HTR-8/SVneo (cell line): ENCODE results near the gene BTBD3.

Experiments
- DNase-seq: peaks from one replicate; pipeline ENCODE4 v3.0.0; 2011; ENCODE audit warnings: low spot score, mixed read lengths; ENCODE audit not compliant: insufficient read length
- FAIRE-seq: peaks from 2 replicates; lab custom pipeline; 2011; peaks lifted over from hg19 to GRCh38; lab: Jason Lieb, UNC

BTBD3 gene

DNA sequence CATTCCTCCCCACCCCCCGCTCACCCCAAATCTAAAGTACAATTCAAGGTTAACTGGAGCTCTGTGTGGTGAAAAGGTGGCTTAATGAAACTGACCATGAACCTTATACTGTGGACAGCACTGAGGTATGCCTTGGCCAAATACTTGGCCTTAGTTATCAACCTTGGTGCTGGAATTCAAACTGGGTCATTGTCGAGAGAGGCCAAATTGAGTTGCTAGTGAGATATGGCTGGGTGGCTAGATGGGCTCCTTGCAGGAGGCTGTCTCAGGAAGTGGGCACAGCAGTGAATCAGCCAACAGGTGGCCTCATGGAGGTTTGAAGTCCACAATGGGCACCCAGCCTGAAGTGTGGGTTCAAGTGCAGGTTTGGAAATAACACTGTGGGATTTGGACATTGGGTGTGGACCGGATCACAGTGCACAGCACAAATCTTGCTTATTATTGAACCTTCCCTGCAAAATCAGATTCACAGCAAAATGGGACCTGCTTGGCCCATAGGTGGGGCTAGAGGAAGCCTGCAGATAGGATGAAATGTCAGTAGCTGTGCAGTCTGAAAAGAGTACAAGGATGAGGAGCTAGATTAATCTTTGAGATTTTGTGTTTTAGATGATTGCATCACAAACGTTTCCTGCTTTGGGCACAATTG lies 5.6 kb upstream of the BTBD3 start:
- DNase-seq (no peak), FAIRE-seq (peak; percentile 55)

DNA sequence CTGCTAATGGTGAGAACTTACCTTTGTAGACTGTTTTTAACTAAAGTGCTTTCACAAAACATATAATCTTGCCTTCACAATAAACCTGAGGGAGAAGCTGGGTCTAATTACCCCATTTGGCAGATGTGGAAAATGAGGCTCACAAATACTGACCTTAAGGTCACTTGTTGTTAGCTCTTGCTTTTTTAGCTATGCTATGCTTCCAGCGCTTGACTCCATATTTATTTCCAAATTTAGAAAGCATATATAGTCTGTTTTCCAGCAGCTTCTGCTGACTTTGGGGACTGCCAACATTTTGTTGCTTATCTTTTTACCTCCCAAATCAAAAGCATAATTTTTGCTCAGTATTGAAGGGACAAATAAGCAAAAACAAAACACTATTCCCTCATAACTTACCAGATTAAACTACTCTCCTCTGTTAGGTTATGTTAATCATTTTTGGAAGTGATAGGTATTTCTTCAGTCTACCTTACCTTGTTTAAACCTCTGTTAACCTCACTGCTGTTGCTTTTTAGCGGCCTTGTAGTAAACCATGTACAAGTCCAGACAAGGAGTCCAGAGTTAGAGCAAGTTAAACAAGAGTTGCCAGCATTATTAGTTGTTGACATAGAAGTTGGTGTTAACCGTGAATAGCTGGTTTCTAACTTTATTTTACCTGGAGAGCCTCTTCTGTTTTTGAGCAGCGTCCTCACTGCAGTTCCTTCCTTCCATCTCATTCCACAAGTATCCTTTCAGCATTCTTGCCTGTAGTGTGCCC lies 4.9 kb upstream of the BTBD3 start:
- no peak for FAIRE-seq

DNA sequence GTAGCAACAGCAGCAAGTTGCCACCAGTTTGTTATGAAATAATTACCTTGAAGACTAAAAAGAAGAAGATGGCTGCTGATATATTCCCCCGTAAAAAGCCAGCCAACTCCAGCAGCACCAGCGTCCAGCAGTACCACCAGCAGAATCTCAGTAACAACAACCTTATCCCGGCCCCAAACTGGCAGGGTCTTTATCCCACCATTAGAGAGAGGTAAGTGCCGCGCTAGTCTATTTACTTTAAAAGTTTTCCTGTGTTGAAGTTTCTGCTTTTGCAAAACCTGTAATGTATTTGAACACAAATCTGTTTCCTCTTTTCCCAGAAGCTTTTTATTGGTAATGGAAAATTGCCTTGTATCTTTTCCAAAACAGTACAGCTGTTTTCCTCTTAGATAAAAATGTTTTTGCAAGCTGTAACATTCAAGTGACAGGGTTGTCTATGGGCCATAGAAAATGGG lies 725 bp downstream of the BTBD3 start:
- DNase-seq, result no peak
- no peak for FAIRE-seq

More for the DNA sequence above, 4.9 kb upstream of the BTBD3 start:
- DNase-seq, result no peak

DNA sequence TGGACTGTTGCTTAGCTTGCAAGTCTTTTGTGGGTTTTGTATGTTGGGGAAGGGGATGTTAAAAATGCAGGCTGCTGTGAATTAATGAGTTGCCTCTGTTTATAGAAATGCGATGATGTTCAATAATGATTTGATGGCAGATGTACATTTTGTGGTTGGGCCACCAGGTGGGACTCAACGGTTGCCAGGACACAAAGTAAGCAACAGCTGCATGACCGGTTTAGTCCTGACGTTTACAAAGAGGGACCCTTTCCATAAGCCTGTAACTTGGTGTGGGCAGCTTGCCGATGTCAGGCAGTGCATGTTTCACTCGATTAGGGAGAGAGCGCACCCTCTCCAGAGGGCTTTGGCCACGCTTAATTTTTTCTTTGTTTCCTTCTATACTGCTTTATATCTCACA lies 1.3 kb downstream of the BTBD3 start:
- no peak for FAIRE-seq
- DNase-seq, result no peak

DNA sequence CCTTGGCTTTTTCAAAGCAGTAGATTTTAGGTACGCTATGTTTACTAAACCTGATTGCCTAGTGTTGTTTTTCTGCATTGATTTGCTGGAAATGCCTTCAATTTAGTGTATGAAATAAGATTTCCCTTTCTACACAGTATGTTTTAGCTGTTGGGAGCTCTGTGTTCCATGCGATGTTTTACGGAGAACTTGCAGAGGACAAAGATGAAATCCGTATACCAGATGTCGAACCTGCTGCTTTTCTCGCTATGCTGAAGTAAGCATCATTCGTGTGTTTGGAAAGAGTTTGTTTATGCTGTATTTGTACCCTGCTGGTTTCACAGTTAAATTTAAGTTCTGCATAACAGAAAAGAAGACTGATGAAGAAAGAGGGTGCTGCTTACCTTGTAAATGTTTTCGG lies 1.9 kb downstream of the BTBD3 start:
- FAIRE-seq (no peak), DNase-seq (no peak)

DNA sequence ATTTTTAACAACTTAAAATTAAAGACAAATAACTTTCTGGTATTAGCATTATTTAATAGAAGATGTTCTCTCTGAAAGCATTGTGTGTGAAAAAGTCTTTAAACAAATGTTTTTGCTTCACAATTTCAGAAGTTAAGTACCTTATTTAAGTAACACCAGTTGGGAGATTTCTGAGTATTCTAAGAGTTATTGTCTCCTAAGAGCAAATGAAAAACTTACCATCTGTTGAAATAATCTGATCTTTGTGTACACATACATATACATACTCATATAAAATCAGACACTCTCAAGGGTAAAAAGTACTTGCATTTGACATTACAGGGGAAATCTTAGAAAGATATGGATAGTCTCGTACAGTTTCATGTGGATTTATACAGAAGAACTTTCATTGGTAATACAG lies 2.4 kb downstream of the BTBD3 start:
- FAIRE-seq (no peak), DNase-seq (no peak)

DNA sequence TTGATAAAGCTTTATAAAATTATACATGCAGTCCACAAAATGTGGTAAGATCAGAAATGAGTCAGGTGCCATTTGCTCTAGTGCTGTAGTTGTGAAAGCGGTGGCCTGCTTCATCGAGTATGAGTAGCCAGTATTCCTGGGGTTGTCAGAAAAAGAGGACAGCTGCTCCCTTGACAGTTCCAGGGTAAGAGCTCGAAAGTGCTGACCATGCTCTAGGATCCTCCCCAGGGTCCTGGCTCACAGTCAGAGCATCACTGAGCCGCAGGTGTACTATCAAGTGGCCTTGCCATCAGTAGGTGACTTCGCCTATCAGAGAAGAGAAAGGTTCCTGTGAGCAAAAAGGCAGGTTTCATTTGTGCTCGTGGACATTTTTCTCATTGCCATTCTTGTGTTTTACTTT lies 3.6 kb downstream of the BTBD3 start:
- DNase-seq (no peak), FAIRE-seq (no peak)

DNA sequence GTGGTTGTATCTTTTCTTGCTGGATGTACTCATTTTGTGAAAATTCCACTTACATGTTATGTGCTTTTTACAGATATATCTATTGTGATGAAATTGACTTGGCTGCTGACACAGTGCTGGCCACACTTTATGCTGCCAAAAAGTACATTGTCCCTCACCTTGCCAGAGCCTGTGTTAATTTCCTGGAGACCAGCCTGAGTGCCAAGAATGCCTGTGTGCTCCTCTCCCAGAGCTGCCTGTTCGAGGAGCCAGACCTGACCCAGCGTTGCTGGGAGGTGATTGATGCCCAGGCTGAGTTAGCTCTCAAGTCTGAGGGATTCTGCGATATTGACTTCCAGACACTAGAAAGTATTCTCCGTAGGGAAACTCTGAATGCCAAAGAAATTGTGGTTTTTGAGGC lies 4.9 kb downstream of the BTBD3 start:
- no peak for FAIRE-seq

DNA sequence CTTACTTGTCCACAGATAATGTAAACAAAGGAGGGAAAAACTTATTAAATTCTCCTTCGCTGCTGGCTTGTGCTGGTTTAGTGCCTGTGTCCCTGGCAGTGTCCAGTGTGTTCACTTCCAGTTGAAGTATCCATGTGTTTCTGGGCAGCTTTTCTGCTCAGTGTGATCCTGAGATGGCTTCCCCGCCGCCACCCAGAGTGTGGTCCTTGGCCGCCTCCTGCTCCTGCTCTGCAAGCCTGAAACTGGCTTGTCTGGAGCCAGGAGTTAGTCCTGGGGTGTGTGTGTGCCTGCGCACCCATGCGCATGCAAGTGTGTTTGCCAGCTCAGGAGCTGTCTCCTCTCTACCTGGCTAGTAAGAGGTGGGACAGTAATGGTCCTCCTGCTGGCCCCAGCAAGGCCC lies 7.2 kb downstream of the BTBD3 start:
- DNase-seq, result no peak
- FAIRE-seq, result no peak

More for the DNA sequence above, 4.9 kb downstream of the BTBD3 start:
- DNase-seq, result no peak

DNA sequence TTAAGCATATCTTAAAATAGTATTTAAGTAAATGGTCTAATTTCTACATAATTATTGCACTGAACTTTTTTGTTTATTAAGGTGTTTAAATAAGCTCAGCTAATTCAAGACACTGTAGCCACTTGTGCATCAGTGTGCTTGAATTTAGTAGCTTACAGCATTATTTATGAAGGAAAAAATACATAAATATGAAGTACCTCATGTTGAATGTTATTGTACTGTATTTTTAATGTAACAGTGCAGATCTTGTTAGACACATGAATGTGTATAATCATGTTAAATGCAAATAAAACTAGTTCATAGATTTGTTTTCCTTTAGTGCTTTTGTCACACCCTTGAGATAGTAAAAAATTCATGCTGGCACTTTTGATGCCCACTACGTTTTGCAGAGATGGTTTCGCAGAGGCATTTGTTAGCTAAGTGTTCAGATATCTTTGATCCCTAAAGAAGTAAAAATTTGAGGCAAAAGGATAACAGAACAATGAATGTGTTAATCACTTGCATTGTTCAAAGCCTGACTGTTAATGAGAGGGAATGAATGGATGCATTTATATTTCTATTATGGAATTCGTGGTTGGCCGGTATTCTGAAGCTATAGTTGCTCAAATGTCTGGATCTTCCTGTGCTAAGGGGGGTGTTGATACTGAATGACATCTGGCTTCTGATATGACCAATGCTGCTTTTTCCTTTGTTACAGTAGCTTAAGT lies 8.8 kb downstream of the BTBD3 start:
- DNase-seq (no peak), FAIRE-seq (peak; percentile 28)

DNA sequence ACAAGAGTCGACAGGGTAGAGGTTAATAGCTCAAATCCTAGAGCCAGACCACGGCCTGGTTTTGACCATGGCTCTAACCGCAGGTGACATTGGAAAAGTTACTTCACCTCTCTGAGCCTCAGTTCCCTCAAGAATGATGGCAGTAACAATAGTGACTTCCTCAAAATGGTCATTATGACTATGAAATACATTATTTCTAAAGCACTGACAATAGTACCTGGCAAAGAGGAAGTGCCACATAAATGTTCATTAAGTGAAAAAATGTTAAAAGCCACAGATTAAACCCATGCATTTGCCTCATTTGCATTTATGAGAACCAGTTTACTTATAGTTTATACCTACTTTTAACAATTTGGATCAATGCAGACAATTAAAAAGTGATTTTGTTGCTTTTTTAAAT lies 12.3 kb downstream of the BTBD3 start:
- DNase-seq, result no peak
- no peak for FAIRE-seq

DNA sequence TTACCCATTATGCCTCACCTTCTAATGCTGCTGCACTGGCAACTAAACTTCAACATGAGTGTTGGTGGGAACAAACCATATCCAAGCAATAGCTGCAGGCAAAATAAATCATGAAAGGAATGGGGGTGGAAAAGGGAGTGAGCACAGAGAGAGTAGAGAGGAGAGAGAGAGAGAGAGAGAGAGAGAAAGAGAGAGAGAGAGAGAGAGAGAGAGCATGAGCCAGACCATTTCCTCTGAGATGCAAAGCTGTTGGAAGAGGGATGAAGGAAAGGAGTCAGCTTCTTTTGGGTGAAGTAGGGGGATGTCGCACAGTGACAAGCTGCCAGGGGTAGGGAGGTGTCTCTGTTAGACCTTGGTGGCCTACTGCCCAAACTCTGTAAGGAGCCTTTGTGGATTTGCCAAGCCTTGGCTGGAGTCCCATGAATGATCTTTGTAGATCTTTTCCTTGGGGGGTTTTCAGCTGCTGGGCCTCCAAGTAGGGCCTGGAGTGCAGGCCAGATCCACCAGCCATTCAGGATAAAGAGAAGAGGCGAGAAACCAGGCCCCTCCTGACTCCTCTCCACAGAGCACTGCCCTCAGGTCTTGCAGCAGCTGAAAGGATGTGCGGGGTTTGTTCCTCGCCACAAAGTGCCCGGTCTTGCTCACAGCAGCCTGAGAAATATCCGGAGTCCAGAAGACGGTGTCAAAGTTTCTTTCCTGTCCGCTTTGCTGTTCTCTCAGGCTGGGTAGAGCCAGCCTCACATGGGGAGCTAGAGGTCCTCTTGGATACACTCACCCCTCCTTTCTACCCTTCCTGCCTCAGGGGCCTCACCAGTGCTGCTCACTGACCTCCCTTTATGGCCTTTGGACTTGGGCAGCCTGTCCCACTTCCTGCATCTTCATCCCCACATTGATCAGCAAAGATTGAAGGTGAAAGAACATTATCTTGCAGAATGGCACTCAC lies 17.8 kb downstream of the BTBD3 start:
- DNase-seq, result no peak
- FAIRE-seq, result no peak

DNA sequence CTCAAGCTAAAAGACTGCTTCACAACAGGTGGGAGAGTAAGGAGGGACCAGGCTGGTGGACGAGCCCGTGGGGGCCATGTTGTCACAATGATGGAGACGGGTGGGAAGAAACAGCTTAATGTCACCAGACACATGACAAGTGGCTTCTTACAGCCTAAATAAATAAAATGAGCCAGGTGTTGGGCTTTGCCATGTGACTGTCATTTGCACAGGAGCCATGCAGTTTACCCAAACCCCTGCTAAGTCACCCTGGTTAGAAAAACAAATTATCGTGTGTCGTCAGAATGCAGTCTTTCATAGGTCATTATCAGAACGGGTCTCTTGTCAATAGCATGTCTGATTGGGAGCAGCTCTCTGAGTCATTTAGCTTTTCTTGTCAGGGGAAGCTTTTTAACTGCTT lies 18.5 kb downstream of the BTBD3 start:
- FAIRE-seq (no peak), DNase-seq (no peak)

DNA sequence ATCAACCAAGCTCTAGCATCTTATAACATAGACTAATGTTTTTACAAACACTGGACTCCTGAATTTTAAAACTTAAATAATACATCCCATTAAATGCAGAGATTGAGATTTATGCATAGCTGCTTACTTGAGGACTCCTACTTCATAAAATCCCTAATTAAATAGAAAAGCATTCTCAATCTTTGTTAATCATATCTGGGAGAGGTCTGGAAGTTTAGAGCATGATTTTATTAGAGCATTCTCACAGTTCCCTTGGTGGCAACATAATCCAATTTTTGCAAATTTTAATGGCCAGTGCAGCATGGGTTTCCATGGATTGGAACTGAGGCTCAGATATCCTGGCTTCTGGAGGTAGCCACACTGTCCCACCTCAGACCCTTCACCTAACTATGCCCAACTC lies 19.5 kb downstream of the BTBD3 start:
- FAIRE-seq, result no peak
- no peak for DNase-seq

DNA sequence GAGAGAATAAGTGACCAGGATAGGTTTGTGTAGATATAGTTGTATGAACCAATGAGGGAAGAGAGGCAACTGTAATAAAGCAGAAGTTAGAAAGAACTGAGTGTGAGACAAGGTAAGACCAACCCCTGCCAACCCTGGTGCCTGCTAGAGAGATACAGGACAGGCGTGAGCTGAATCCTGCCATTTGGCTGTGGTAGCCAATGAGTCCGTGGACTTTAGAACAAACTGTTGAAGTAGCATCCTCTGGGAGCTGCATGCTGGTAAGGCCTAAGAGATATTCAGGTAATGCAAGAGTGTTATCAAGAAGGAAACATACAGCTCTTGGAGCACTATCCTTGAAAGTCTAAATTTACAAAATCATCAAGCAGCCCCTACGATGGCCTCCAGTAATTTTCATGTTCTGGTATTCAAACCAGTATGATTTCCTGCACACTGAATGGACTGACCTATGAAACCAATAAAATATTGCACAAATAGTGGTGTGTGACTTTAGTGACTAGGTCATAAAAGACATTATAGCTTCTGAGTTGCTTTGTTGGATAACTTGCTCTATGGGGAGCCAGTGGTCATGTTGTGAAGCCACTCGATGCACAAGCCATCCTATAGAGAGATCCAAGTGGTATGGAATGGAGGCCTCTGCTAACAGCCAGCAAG lies 24.0 kb downstream of the BTBD3 start:
- DNase-seq (no peak), FAIRE-seq (no peak)

DNA sequence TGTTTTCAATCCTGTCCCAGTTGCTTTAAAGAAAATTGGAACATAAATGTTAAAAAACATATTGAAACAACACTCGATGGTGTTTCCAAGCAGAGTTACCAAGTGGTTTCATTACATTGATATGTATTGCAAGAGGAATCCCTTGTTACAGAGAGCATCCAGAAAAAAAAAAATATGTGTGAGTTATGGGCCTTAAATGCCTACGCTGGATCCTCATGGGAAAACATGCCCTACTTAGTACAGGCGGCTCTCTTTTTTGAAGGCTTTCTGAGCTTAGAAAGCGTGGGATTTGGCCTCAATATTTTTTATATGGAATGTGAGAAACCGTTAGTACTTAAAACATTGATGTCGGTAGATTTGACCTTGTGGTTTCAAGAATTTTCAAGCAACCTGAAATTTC lies 26.1 kb downstream of the BTBD3 start:
- no peak for FAIRE-seq

DNA sequence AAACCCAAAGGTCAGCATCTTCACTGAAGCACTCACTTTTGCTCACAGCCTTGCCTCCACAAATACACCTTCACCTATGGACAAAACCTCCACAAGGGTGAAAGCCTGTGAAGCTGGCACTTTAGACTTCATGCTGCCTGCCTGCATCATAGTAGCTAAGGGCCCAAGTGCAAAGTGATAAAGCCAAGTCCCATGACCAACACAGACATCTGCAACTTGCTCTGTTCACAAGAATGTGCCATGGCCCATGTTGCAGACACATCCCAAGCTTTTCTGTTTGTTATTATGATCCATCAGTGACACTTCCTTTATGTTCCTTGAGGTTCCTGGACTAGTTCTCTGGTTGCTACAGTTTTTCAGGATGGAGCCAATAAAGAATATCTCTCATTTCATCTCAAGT lies 31.1 kb downstream of the BTBD3 start:
- DNase-seq (no peak), FAIRE-seq (no peak)

More for the DNA sequence above, 26.1 kb downstream of the BTBD3 start:
- DNase-seq, result no peak

DNA sequence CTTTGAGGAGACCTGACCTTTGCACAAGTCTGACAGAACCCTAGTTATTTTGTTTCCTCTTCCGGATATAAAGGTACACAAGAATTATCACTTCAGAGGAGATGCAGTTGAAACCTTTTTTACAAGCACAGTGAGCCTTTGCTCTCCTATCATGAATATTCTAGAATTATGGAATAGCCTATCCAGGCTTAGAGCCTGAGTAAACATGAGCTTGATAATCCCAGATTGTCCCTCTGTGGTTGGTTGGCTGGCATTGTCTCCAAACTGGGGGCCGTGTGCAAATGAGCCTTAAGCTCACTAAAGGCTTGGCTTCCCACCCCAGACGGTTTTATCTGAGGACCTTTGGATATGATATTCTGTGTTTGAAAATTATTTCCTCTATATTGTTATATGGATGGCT lies 32.0 kb downstream of the BTBD3 start:
- DNase-seq (no peak), FAIRE-seq (no peak)

DNA sequence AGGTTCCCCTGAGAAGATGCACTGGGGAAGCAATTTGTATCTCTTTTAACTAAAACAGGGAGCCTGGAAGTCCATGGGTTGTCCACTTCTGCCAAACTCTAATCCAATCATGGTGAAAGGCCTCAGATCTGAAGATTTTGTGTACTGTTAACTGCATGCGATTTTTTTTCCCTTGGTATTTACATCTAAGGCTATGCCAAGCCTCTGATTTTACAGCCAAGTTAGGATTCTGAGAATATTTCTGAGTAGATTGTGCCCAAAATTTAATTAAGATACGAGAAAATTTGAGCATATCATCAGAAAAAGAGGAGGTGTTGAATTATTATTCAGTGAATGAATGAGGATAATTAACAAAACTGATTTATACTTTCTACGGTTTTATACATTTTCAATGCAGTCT lies 34.0 kb downstream of the BTBD3 start:
- no peak for FAIRE-seq
- no peak for DNase-seq

DNA sequence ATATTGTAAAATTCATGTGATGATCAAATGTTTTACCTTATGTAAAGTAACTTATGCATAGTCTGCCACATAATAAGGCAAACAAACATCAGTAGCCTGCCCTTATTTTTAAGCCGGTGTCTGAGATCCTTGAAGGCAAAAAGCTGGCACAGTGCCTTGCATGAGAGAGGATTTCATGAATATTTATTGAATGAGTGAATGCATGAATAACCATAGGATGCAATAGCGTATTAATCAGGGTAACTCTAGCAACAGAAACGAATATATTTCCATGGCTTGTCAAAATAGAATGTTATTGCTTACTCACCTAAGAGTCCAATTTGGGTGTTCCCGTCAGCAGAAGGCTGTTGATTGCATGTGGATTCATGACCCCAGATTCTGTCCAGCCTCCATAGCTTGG lies 34.9 kb downstream of the BTBD3 start:
- no peak for FAIRE-seq
- DNase-seq, result no peak
